Upper lobe of left lung (tissue), 4 donors: Measurements from ENCODE around the gene TRAF2.

Experiments
- POLR2A ChIP-seq, 4 donors: fragments of 450-650 bp; IDR thresholded peaks; one replicate each; pipeline ENCODE4 v1.5.1; 2016 to 2017; ENCODE audit warnings: antibody characterized with exemption in 4 of 4, mild to moderate bottlenecking in 2 of 4
- TF ChIP-seq, protein P1 (sequence below), 6 experiments: fragments of 450-650 bp in 4 of 6; fragments of 200-600 bp in 2 of 6; sonication (generic) in 2 of 6; IDR thresholded peaks; one replicate each; pipeline ENCODE4 v1.5.1; 2016 to 2019; ENCODE audit warnings: antibody characterized with exemption in 6 of 6

GRCh38 chr9:136863623-136864273 lies 22.6 kb upstream of the TRAF2 start:
- TF ChIP-seq, protein P1, sequence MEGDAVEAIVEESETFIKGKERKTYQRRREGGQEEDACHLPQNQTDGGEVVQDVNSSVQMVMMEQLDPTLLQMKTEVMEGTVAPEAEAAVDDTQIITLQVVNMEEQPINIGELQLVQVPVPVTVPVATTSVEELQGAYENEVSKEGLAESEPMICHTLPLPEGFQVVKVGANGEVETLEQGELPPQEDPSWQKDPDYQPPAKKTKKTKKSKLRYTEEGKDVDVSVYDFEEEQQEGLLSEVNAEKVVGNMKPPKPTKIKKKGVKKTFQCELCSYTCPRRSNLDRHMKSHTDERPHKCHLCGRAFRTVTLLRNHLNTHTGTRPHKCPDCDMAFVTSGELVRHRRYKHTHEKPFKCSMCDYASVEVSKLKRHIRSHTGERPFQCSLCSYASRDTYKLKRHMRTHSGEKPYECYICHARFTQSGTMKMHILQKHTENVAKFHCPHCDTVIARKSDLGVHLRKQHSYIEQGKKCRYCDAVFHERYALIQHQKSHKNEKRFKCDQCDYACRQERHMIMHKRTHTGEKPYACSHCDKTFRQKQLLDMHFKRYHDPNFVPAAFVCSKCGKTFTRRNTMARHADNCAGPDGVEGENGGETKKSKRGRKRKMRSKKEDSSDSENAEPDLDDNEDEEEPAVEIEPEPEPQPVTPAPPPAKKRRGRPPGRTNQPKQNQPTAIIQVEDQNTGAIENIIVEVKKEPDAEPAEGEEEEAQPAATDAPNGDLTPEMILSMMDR (IDR thresholded peaks at IDR 0.05), result no peak
- no peak for TF ChIP-seq POLR2A (IDR thresholded peaks at IDR 0.05)
